Measurements from ENCODE around the gene PRAMEF17. TPM values are rescaled to one million over a fixed set of nuclear protein-coding genes. Genes with fewer than 3 reads are reported as not detected.
A peak's percentile ranks its signal among the peaks of the same experiment; 100 is the strongest.
"Not testable (repeated sequence)": the region's sequence is repeated elsewhere in the genome, so short reads cannot be mapped to it uniquely, and the experiment has no call there.

Gene PRAMEF17, protein sequence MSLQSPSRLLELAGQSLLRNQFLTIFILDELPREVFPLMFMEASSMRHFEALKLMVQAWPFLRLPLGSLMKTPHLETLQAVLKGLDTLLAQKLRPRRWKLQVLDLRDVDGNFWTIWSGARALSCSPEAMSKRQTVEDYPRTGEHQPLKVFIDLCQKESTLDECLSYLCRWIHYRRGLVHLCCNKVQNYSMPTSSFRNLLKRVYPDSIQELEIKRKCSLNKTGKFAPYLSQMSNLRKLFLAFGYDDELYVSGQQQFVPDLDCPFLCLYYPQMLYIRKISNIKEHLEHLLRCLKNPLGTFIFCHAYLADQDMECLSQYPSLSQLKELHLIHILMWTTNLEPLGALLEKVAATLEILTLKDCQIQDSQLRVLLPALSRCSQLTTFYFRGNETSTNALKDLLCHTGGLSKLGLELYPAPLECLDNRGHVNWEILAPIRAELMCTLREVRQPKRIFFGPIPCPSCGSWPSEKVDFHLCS
- total RNA-seq (ENCODE audit: low replicate concordance): not detected in 2 replicates
- long read RNA-seq: 0 reads

DNA sequence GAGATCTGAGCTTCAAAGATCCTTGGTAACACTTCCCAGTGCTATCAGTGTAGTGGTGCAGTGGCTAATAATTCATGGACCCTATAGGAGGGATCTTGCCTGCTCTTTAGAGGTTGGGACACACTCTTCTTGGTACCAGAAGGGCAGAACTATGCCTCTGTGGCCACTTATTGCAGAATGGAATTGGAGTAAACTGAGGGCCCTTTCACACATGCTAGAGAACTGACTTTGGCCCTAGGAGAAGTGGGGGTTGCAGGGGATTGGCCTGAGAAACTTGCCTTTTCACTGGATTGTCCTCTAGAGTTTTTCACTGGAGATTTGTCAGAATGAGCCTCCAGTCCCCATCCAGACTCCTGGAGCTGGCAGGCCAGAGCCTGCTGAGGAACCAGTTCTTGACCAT lies at the start of gene PRAMEF17:
Gene PRAMEF17, plus strand, starts transcription at position 301 of the 400 bp plus-strand sequence. Its CDS starts 26 bp downstream, at position 327.
- not testable (repeated sequence) for DNase-seq (ENCODE audit: extremely low spot score, unreplicated experiment); H3K4me1 Mint-ChIP-seq (ENCODE audit: unreplicated experiment); H3K36me3 Mint-ChIP-seq; H3K27me3 Mint-ChIP-seq; H3K27ac Mint-ChIP-seq; H3K9me3 Mint-ChIP-seq; H3K4me3 Mint-ChIP-seq

DNA sequence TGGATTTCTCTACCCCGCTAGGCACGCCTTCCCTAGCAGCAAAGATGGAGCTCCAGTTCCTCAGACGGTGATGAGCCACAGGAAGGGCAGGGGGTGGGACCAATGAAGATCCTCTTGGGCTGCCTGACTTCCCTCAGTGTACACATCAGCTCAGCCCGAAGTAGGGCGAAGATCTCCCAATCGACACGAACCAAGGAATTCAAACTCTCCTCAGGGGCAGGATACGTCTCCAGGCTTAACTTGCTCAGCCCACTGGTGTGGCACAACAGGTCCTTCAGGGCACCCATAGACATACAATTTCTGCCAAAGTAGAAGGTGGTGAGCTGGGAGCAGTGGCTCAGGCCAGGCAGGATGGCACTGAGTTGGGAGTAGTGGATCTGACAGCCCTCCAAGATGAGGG lies 46.9 kb upstream of the PRAMEF17 start:
- H3K4me3 Mint-ChIP-seq; H3K27me3 Mint-ChIP-seq; DNase-seq (ENCODE audit: extremely low spot score, unreplicated experiment); H3K9me3 Mint-ChIP-seq; H3K4me1 Mint-ChIP-seq (ENCODE audit: unreplicated experiment); H3K27ac Mint-ChIP-seq; H3K36me3 Mint-ChIP-seq: not testable (repeated sequence)

DNA sequence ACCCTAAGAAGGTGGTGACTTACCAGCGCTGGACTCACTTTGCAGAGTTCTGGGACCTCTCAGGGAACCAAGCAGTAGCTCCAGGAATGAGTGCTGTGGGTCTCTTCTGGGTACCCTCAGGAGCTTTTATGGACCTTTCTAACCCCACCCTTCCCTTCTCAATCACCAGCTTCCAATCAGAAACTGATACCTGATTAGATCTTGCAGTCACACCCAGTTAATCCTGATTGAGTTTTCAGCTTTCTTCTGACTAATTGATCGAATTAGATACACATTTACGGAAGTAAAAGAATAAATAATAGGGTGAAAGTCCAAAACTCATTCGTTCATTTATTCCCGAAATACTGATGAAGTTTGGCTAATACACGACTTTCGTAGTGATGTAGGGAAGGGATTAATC lies 42.4 kb upstream of the PRAMEF17 start, which contains the start of gene PRAMEF14:
Gene PRAMEF14, minus strand, starts transcription at position 101 of the 400 bp plus-strand sequence. CDS start 1,820 bp downstream, outside the sequence.
- not testable (repeated sequence) for H3K27ac Mint-ChIP-seq; DNase-seq (ENCODE audit: extremely low spot score, unreplicated experiment); H3K27me3 Mint-ChIP-seq; H3K4me3 Mint-ChIP-seq; H3K9me3 Mint-ChIP-seq; H3K4me1 Mint-ChIP-seq (ENCODE audit: unreplicated experiment); H3K36me3 Mint-ChIP-seq

DNA sequence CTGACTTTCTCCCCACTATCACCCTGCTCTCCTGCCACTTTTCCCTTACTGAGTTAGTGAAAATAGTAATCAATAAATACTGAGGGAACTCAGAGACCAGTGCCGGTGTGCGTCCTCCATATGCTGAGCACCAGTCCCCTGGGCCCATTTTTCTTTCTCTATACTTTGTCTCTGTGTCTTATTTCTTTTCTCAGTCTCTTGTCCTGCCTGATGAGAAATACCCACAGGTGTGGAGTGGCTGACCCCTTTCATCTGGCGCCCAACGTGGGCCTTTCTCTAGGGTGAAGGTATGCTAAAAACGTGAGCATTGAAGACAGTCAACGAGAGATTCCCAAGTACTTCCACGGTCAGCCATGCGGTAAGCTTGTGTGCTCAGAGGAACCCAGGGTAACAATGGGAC lies 36.0 kb upstream of the PRAMEF17 start:
- DNase-seq (ENCODE audit: extremely low spot score, unreplicated experiment); H3K4me1 Mint-ChIP-seq (ENCODE audit: unreplicated experiment); H3K36me3 Mint-ChIP-seq; H3K9me3 Mint-ChIP-seq; H3K27me3 Mint-ChIP-seq; H3K27ac Mint-ChIP-seq; H3K4me3 Mint-ChIP-seq: not testable (repeated sequence)

DNA sequence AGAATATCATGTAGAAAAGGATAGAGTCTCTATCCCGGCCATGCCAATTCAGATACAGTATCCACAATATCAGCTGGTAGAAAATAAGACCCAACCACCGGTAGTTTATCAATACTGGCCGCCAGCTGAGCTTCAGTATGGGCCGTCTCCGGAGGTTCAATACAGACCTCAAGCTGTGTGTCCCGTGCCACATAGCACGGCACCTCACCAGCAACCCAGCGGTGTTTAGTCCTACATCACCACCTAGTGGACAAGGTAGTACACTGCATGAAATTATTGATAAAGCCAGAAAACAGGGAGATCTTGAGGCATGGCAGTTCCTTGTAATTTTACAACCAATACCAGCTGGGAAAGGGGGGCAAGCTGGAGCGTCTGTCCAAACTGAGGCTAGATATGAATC lies 35.0 kb upstream of the PRAMEF17 start:
- not testable (repeated sequence) for H3K9me3 Mint-ChIP-seq; H3K27ac Mint-ChIP-seq; H3K27me3 Mint-ChIP-seq; H3K4me3 Mint-ChIP-seq; H3K36me3 Mint-ChIP-seq; DNase-seq (ENCODE audit: extremely low spot score, unreplicated experiment); H3K4me1 Mint-ChIP-seq (ENCODE audit: unreplicated experiment)
- TF ChIP-seq, protein P1, sequence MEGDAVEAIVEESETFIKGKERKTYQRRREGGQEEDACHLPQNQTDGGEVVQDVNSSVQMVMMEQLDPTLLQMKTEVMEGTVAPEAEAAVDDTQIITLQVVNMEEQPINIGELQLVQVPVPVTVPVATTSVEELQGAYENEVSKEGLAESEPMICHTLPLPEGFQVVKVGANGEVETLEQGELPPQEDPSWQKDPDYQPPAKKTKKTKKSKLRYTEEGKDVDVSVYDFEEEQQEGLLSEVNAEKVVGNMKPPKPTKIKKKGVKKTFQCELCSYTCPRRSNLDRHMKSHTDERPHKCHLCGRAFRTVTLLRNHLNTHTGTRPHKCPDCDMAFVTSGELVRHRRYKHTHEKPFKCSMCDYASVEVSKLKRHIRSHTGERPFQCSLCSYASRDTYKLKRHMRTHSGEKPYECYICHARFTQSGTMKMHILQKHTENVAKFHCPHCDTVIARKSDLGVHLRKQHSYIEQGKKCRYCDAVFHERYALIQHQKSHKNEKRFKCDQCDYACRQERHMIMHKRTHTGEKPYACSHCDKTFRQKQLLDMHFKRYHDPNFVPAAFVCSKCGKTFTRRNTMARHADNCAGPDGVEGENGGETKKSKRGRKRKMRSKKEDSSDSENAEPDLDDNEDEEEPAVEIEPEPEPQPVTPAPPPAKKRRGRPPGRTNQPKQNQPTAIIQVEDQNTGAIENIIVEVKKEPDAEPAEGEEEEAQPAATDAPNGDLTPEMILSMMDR (conservative IDR thresholded peaks at IDR 0.05): peak; percentile 45

DNA sequence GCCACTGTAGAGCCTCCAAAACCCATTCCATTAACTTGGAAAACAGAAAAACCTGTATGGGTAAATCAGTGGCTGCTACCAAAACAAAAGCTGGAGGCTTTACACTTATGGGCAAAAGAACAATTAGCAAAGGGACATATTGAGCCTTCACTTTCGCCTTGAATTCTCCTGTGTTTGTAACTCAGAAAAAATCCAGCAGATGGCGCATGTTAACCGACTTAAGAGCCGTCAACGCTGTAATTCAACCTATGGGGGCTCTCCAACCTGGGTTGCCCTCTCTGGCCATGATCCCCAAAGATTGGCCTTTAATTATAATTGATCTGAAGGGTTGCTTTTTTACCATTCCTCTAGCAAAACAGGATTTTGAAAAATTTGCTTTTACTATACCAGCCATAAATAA lies 32.7 kb upstream of the PRAMEF17 start:
- not testable (repeated sequence) for H3K27me3 Mint-ChIP-seq; H3K27ac Mint-ChIP-seq; H3K4me3 Mint-ChIP-seq; H3K9me3 Mint-ChIP-seq; H3K36me3 Mint-ChIP-seq; DNase-seq (ENCODE audit: extremely low spot score, unreplicated experiment); H3K4me1 Mint-ChIP-seq (ENCODE audit: unreplicated experiment)
- TF ChIP-seq, protein P1 (conservative IDR thresholded peaks at IDR 0.05): peak; percentile 77

DNA sequence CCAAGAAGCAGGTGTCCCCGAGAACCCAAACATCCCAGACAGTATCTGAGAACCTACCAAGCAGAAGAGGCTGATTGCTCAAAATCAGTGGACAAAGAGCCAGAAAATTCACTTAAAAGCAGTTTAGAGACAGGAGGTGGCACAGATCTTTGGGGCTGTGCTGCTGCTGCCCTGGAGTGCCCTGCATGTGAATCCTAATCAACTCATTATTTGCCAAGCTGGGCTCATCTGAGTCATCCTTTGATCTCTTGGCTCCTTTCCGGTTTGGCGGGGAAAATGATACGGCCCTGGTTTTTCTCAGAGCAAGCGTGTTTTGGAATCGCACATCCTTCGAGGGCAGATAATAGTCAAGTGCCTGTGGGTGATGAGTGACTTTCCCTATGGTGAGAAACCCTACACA lies 27.1 kb upstream of the PRAMEF17 start:
- not testable (repeated sequence) for H3K4me1 Mint-ChIP-seq (ENCODE audit: unreplicated experiment); H3K36me3 Mint-ChIP-seq; H3K4me3 Mint-ChIP-seq; H3K9me3 Mint-ChIP-seq; H3K27me3 Mint-ChIP-seq; DNase-seq (ENCODE audit: extremely low spot score, unreplicated experiment); H3K27ac Mint-ChIP-seq

DNA sequence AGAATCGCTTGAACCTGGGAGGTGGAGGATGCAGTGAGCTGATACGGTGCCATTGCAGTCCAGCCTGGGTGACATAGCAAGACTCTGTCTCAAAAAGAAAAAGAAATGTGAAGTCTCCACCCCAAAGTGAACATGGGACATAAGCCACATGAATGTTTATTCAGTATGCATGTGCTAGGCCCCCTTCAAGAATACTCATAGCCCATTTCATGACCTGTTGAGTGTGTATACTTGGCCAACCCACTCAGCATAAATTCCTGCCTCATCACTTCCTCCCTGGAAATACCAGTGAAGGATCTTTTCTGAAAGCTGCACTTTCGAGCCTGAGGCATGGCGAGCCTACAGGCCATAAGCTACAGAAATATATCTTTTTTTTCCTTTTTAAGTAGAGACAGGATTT lies 24.5 kb upstream of the PRAMEF17 start:
- H3K36me3 Mint-ChIP-seq; H3K27ac Mint-ChIP-seq; DNase-seq (ENCODE audit: extremely low spot score, unreplicated experiment): not testable (repeated sequence)

DNA sequence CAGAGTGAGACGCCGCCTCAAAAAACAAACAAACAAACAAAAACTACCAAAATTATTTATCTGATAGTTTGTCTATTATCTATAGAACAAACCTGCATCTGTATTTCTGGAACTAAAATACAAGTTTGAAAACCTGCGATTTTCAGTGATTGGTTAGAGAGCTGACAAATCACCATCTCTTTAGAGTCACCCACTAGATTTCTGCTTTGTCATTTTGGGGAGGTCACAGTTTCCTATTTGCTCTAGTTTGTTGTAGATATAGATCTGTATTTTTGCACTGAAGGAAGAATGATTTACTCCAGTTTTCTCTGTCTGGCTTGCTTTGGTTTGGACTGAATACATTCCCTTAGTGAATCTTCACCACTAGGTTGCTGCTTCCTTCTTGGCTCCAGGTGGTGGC lies 22.9 kb upstream of the PRAMEF17 start:
- H3K9me3 Mint-ChIP-seq; H3K27me3 Mint-ChIP-seq; DNase-seq (ENCODE audit: extremely low spot score, unreplicated experiment); H3K4me3 Mint-ChIP-seq; H3K36me3 Mint-ChIP-seq; H3K27ac Mint-ChIP-seq; H3K4me1 Mint-ChIP-seq (ENCODE audit: unreplicated experiment): not testable (repeated sequence)

More for the DNA sequence above, 24.5 kb upstream of the PRAMEF17 start:
- not testable (repeated sequence) for H3K4me1 Mint-ChIP-seq (ENCODE audit: unreplicated experiment); H3K4me3 Mint-ChIP-seq; H3K27me3 Mint-ChIP-seq; H3K9me3 Mint-ChIP-seq

DNA sequence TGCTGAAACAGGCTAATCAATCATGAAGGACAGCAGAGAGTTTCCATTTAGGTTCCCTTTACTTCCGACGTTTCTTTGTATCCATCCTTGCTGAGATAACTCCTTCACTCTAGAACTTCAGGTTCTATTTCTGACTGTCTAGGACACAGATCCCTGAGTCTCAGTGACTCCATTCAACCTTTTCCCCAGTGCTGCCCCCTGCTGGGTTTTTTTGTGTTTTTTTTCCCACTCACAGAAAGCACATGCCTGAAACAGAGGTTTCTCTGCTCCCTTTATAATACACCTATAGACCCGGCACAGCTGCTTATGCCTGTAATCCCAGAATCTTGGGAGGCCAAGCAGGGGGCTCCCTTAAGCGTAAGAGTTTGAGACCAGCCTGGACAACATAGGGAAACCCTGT lies 20.9 kb upstream of the PRAMEF17 start:
- not testable (repeated sequence) for H3K9me3 Mint-ChIP-seq; H3K27me3 Mint-ChIP-seq; DNase-seq (ENCODE audit: extremely low spot score, unreplicated experiment); H3K36me3 Mint-ChIP-seq; H3K4me1 Mint-ChIP-seq (ENCODE audit: unreplicated experiment); H3K4me3 Mint-ChIP-seq; H3K27ac Mint-ChIP-seq

DNA sequence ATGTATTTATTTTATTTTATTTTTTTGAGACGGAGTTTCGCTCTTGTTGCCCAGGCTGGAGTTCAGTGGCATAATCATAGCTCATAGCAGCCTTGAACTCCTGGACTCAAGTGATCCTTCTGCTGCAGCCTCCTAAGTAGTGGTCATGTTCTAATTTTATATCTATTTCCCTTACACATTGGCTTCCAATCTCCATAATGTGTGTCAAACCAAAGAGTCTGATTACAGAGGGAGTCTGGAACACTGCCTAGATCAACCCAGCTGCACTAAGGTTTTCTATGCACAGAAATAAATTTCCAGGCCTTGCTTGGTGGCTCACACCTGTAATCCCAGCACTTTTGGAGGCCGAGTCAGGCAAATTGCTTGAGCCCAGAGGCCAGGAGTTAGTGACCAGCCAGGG lies 10.4 kb upstream of the PRAMEF17 start:
- H3K4me1 Mint-ChIP-seq (ENCODE audit: unreplicated experiment); H3K4me3 Mint-ChIP-seq; H3K36me3 Mint-ChIP-seq; DNase-seq (ENCODE audit: extremely low spot score, unreplicated experiment); H3K27ac Mint-ChIP-seq; H3K9me3 Mint-ChIP-seq; H3K27me3 Mint-ChIP-seq: not testable (repeated sequence)

DNA sequence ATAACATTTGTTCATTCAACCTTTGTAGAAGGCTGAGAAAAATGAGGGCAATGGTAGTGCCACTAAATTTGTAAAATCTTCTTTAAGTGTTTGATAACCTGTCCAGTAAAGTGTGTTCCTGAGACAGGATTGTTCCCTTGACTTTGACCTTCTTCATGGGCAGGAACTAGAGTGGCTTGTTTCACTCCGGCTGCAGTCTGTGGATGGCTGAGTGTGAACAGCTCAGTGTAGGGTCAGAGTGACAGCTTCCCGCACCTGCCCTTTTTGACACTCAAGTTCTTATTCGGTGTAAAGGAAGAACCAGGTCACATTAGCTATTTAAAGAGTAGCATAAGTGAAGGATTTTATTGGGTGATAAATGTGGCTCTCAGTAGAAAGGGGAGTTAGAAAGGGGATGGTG lies 9.1 kb upstream of the PRAMEF17 start:
- H3K27me3 Mint-ChIP-seq; H3K4me1 Mint-ChIP-seq (ENCODE audit: unreplicated experiment); H3K27ac Mint-ChIP-seq; DNase-seq (ENCODE audit: extremely low spot score, unreplicated experiment); H3K4me3 Mint-ChIP-seq; H3K36me3 Mint-ChIP-seq; H3K9me3 Mint-ChIP-seq: not testable (repeated sequence)

Measured in type B pancreatic cell (in vitro differentiated cells).